ENCODE results near the gene SAYSD1. TPM values are rescaled to one million over a fixed set of nuclear protein-coding genes. Genes with fewer than 3 reads are reported as not detected.

SAYSD1 gene
- total and polyA plus RNA-seq, 2 experiments from 2014 or later: 8.2 to 10.0 TPM

GRCh38 chr6:39088331-39088730 is 26.7 kb downstream of the SAYSD1 start:
- Histone ChIP-seq H3K27me3 (ENCODE audit: insufficient read depth) (no peaks in the 10 kb centered on the region), H3K4me2 (peak overlapping the region; percentile 28), H3F3A (replicated peaks; ENCODE audit: low read depth) (no peaks in the 10 kb centered on the region), H3K27ac (ENCODE audit: low read depth) (no peak overlapping the region), H3K79me2 (replicated peaks; ENCODE audit: insufficient read depth) (no peaks in the 10 kb centered on the region), H3K36me3 (ENCODE audit: insufficient read depth) (no peaks in the 10 kb centered on the region), H4K20me1 (replicated peaks; ENCODE audit: insufficient read depth) (no peaks in the 10 kb centered on the region), H3K4me1 (ENCODE audit: insufficient read depth) (peaks cover 10% of the 10 kb centered on the region), H3K9me2 (ENCODE audit: insufficient read depth) (no peaks in the 10 kb centered on the region), H2AFZ (no peak overlapping the region), H3K4me3 (no peak overlapping the region)
- no peak overlapping the region for H3K27ac Mint-ChIP-seq
- peaks cover 13% of the 10 kb centered on the region for H3K27me3 Mint-ChIP-seq (ENCODE audit: insufficient read depth, low read depth, poor library complexity)
- no peaks in the 10 kb centered on the region for H3K9me3 Mint-ChIP-seq
- H3K36me3 Mint-ChIP-seq (ENCODE audit: low read depth): no peaks in the 10 kb centered on the region; the same call in 2 of the 3 replicates
- peak; percentile 92 for ATAC-seq
- TF ChIP-seq ZNF462 (CRISPR knock-in tag; IDR thresholded peaks at IDR 0.05) (no peak), NANOG (IDR thresholded peaks at IDR 0.05; ENCODE audit: borderline replicate concordance) (no peak), ETS1 (IDR thresholded peaks at IDR 0.05) (no peak), CTCF (conservative IDR thresholded peaks at IDR 0.05; ENCODE audit: low read depth in 2 of 2) (peak; percentile 58 to 59), CREB1 (CRISPR knock-in tag; IDR thresholded peaks at IDR 0.05; ENCODE audit: low read depth) (no peak), REST (IDR thresholded peaks at IDR 0.05; ENCODE audit: unreplicated experiment) (peak; percentile 83), POLR2AphosphoS5 (IDR thresholded peaks at IDR 0.05; ENCODE audit: low read depth) (no peak), STAT1 (IDR thresholded peaks at IDR 0.05; ENCODE audit: unreplicated experiment) (no peak)
- H3K4me1 Mint-ChIP-seq: peaks cover 64% of the 10 kb centered on the region
- no peak overlapping the region for H3K4me3 Mint-ChIP-seq
- DNase-seq (ENCODE audit: low spot score): peak; percentile 94
